MM.1S (cell line): ENCODE measurements around the gene DHRS3.

Source experiments
- DNase-seq: peaks from one replicate; pipeline ENCODE4 v3.0.0-alpha.2; 2015
- H2AFZ ChIP-seq: fragments of 300-600 bp; sonication (generic); 2 replicates; pipeline ENCODE4 v1.6.0; 2016; ENCODE audit warnings: antibody characterized with exemption, low read length
- H3F3A ChIP-seq: fragments of 300-600 bp; sonication (generic); 2 replicates; pipeline ENCODE4 v1.6.1; 2016; ENCODE audit warnings: mild to moderate bottlenecking, antibody characterized with exemption, low read length, moderate library complexity, mixed read lengths; ENCODE audit not compliant: insufficient read depth
- H3K27ac ChIP-seq: fragments of 300-600 bp; sonication (generic); 2 replicates; pipeline ENCODE4 v1.5.1; 2016; ENCODE audit warnings: mild to moderate bottlenecking, low read length
- H3K27me3 ChIP-seq: fragments of 300-600 bp; sonication (generic); replicated peaks from 2 replicates; pipeline ENCODE4 v1.6.0; 2016; ENCODE audit warnings: low read length; ENCODE audit not compliant: insufficient read depth
- H3K36me3 ChIP-seq: fragments of 300-600 bp; sonication (generic); replicated peaks from 2 replicates; pipeline ENCODE4 v1.6.1; 2016; ENCODE audit warnings: mild to moderate bottlenecking, low read length, mixed read lengths; ENCODE audit not compliant: insufficient read depth
- H3K4me1 ChIP-seq: fragments of 300-600 bp; sonication (generic); 2 replicates; pipeline ENCODE4 v1.6.1; 2016; ENCODE audit warnings: low read length, mixed read lengths
- H3K4me2 ChIP-seq: fragments of 300-600 bp; sonication (generic); 2 replicates; pipeline ENCODE4 v1.6.0; 2016; ENCODE audit warnings: low read depth, low read length
- H3K4me3 ChIP-seq: fragments of 300-600 bp; sonication (generic); 2 replicates; pipeline ENCODE4 v1.5.1; 2016; ENCODE audit warnings: low read length, mixed read lengths
- H3K79me2 ChIP-seq: fragments of 300-600 bp; sonication (generic); 2 replicates; pipeline ENCODE4 v1.6.1; 2016; ENCODE audit warnings: mixed run types, low read length, mixed read lengths
- H3K9ac ChIP-seq: fragments of 300-600 bp; sonication (generic); 2 replicates; pipeline ENCODE4 v1.6.1; 2016; ENCODE audit warnings: low read length, mixed read lengths
- H3K9me2 ChIP-seq: fragments of 300-600 bp; sonication (generic); replicated peaks from 2 replicates; pipeline ENCODE4 v1.6.1; 2016; ENCODE audit warnings: mild to moderate bottlenecking, low read length, mixed read lengths; ENCODE audit not compliant: insufficient read depth
- H3K9me3 ChIP-seq: fragments of 300-600 bp; sonication (generic); replicated peaks from 2 replicates; pipeline ENCODE4 v1.6.1; 2016; ENCODE audit warnings: mild to moderate bottlenecking, low read length, mixed read lengths; ENCODE audit not compliant: insufficient read depth
- H4K20me1 ChIP-seq: fragments of 300-600 bp; sonication (generic); 2 replicates; pipeline ENCODE4 v1.6.1; 2016; ENCODE audit warnings: mild to moderate bottlenecking, low read length, moderate library complexity, mixed read lengths; ENCODE audit not compliant: insufficient read depth
- EZH2 ChIP-seq: fragments of 300-600 bp; sonication (generic); optimal IDR thresholded peaks from 2 replicates; pipeline ENCODE3; 2017; ENCODE audit warnings: low read depth, mild to moderate bottlenecking, antibody characterized with exemption, low read length, mixed read lengths
- EZH2phosphoT487 ChIP-seq: fragments of 300-600 bp; sonication (generic); IDR thresholded peaks from 2 replicates; pipeline ENCODE4 v1.6.1; 2018; ENCODE audit warnings: antibody characterized with exemption, low read length
- TF ChIP-seq, protein P1 (sequence below): fragments of 300-600 bp; sonication (generic); IDR thresholded peaks from 2 replicates; pipeline ENCODE4 v1.5.1; 2016; ENCODE audit warnings: antibody characterized with exemption, low read length, mixed read lengths

Gene DHRS3

DNA sequence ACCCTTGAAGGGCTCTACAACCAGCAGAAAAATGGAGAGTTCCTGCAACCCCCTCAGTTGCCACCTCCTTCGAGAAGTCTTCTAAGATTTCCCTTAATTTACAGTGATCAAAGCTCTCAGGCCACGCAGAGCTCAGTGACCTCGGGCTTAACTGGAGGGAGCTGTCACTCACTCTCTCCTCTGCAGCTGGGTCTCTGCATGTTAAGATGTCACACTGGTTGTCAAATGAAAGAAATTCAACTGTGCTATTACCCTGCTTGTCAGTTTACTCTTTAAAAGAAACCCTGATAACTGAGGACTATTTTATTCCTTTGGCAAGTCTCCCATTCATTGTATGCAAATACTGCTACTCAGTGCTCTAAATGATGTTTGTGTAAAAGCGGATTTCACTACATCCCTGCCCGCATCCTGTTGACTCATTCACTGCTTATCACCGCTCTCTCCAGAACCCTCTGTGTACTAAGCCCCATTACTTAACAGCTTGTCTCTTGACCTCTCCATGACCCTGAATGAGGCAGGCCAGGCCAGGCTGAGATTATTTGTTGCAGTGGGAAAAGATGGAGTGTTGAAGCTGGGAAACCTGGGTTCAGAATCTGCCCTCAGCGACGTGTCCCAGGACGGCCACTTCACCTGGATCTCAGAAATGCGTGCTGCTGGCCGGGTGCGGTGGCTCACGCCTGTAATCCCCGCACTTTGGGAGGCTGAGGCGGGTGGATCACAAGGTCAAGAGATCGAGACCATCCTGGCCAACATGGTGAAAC, 13.7 kb downstream of the DHRS3 start:
- Histone ChIP-seq H4K20me1 (no peaks in the 10 kb centered on the region; the same call in 1 of the 2 replicates), H3K9me2 (no peaks in the 10 kb centered on the region), H3K27ac (no peak overlapping the region), H3K27me3 (peaks cover 5% of the 10 kb centered on the region), H3K79me2 (no peaks in the 10 kb centered on the region), H3K4me2 (no peak overlapping the region), H3F3A (no peaks in the 10 kb centered on the region), H2AFZ (no peak overlapping the region), H3K4me1 (no peaks in the 10 kb centered on the region), H3K9ac (no peak overlapping the region), H3K4me3 (no peak overlapping the region), H3K9me3 (no peaks in the 10 kb centered on the region), H3K36me3 (no peaks in the 10 kb centered on the region)
- TF ChIP-seq, protein P1, sequence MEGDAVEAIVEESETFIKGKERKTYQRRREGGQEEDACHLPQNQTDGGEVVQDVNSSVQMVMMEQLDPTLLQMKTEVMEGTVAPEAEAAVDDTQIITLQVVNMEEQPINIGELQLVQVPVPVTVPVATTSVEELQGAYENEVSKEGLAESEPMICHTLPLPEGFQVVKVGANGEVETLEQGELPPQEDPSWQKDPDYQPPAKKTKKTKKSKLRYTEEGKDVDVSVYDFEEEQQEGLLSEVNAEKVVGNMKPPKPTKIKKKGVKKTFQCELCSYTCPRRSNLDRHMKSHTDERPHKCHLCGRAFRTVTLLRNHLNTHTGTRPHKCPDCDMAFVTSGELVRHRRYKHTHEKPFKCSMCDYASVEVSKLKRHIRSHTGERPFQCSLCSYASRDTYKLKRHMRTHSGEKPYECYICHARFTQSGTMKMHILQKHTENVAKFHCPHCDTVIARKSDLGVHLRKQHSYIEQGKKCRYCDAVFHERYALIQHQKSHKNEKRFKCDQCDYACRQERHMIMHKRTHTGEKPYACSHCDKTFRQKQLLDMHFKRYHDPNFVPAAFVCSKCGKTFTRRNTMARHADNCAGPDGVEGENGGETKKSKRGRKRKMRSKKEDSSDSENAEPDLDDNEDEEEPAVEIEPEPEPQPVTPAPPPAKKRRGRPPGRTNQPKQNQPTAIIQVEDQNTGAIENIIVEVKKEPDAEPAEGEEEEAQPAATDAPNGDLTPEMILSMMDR: no peak
- no peak for TF ChIP-seq EZH2phosphoT487
- no peak for TF ChIP-seq EZH2
- DNase-seq: no peak

DNA sequence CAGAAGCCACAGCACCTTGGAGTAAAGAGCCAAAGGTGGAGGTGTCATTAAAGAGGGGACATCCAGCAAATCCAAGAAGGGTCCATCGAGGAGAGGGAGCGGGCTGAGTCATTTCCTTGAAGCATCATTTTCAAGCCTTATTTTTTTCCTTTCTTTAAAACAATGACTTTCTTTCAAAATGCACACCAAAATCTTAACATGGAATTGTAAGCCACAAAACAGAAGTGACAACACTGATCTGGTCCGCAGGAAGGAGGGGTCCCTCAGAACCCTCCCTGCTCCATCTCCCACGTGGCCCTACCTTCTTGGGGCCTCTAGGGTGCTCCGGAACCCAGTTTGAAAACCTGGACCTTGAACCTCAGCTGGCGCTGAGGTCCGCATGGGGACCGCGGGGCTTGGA, 14.8 kb downstream of the DHRS3 start:
- TF ChIP-seq EZH2phosphoT487 (no peak), EZH2 (no peak)
- TF ChIP-seq, protein P1: no peak
- Histone ChIP-seq H2AFZ (no peak overlapping the region), H3K36me3 (no peaks in the 10 kb centered on the region), H3K27ac (no peak overlapping the region), H3K4me2 (no peak overlapping the region), H4K20me1 (no peaks in the 10 kb centered on the region; the same call in 1 of the 2 replicates), H3K4me1 (no peaks in the 10 kb centered on the region), H3K4me3 (no peak overlapping the region), H3K9me3 (no peaks in the 10 kb centered on the region), H3K9ac (no peak overlapping the region), H3F3A (no peaks in the 10 kb centered on the region), H3K27me3 (peaks cover 5% of the 10 kb centered on the region), H3K9me2 (no peaks in the 10 kb centered on the region), H3K79me2 (no peaks in the 10 kb centered on the region)
- no peak for DNase-seq

- Histone ChIP-seq H3K4me1 (no peaks in the 10 kb centered on the region), H3K4me2 (no peak overlapping the region), H3K9me3 (no peaks in the 10 kb centered on the region), H4K20me1 (no peaks in the 10 kb centered on the region; the same call in 1 of the 2 replicates), H3F3A (no peaks in the 10 kb centered on the region), H3K36me3 (no peaks in the 10 kb centered on the region), H3K27ac (no peak overlapping the region), H3K9ac (no peak overlapping the region), H3K4me3 (no peak overlapping the region), H3K27me3 (peaks cover 5% of the 10 kb centered on the region), H3K79me2 (no peaks in the 10 kb centered on the region), H2AFZ (no peak overlapping the region), H3K9me2 (no peaks in the 10 kb centered on the region)
- DNase-seq: no peak
- no peak for TF ChIP-seq EZH2phosphoT487
- no peak for TF ChIP-seq EZH2
- TF ChIP-seq, protein P1: no peak
Measured at GRCh38 chr1:12602659-12603024, 15.4 kb downstream of the DHRS3 start.
